ENCODE data around the gene CFAP206. TPM values are rescaled to one million over a fixed set of nuclear protein-coding genes. Genes with fewer than 3 reads are reported as not detected.

Gene CFAP206
- total and polyA plus RNA-seq, 2 donors (not counting 3 experiments of a cell fraction or from before 2014, with no cell fraction given), result 0.15 to 0.20 TPM

GRCh38 chr6:87426789-87427188 lies 19.0 kb downstream of the CFAP206 start:
- no TSS peak for BruUV-seq (replicated peaks)
- Histone ChIP-seq H3K4me3 (replicated peaks in 1 of 3; ENCODE audit: insufficient read depth in 1 of 3, low read depth in 1 of 3, low read length in 3 of 3) (no peak overlapping the region), H3K9ac (replicated peaks; ENCODE audit: extremely low read depth, insufficient read depth, low read length) (no peak overlapping the region), H3K4me2 (ENCODE audit: insufficient read depth, low read length) (no peak overlapping the region), H3K79me2 (ENCODE audit: control insufficient read depth, insufficient read depth, low read length) (no peaks in the 10 kb centered on the region), H3K36me3 (ENCODE audit: control insufficient read depth in 2 of 2, extremely low read depth in 1 of 2, insufficient read depth in 2 of 2, low read length in 2 of 2) (no peaks in the 10 kb centered on the region), H3K9me3 (replicated peaks; ENCODE audit: control insufficient read depth, insufficient read depth, low read length) (no peaks in the 10 kb centered on the region), H3K9me1 (replicated peaks; ENCODE audit: control insufficient read depth, extremely low read depth, insufficient read depth, low read length) (no peaks in the 10 kb centered on the region), H4K20me1 (replicated peaks; ENCODE audit: control insufficient read depth, extremely low read depth, insufficient read depth, low read length) (no peaks in the 10 kb centered on the region), H3K4me1 (ENCODE audit: control insufficient read depth, extremely low read depth, insufficient read depth, low read length) (no peaks in the 10 kb centered on the region), H3K27me3 (ENCODE audit: control insufficient read depth in 2 of 2, insufficient read depth in 2 of 2, low read length in 2 of 2) (peaks cover 2 to 3% of the 10 kb centered on the region in 2 experiments), H2AFZ (ENCODE audit: low read depth, low read length) (no peak overlapping the region), H3K27ac (ENCODE audit: insufficient read depth, low read depth, low read length) (no peak overlapping the region)
- intact Hi-C loops (cut with micrococcal nuclease) (no loop called here), dilution Hi-C loops (cut with MboI; ENCODE audit: extremely low pct_ligation_motif_present, low sequenced_read_pairs) (no loop called here)
- TF ChIP-seq MYC (IDR thresholded peaks at IDR 0.05; ENCODE audit: low read depth, low read length) (no peak), MAX (IDR thresholded peaks at IDR 0.05; ENCODE audit: insufficient read depth, insufficient read length) (no peak), POLR2A (IDR thresholded peaks at IDR 0.05; ENCODE audit: low read depth, low read length) (no peak), EZH2 (IDR thresholded peaks at IDR 0.05; ENCODE audit: borderline replicate concordance, low read depth, low read length, severe bottlenecking) (no peak), FOS (IDR thresholded peaks at IDR 0.05; ENCODE audit: borderline replicate concordance, insufficient read depth, low read length) (no peak), CTCF (IDR thresholded peaks at IDR 0.05; ENCODE audit: extremely low read depth in 1 of 2, insufficient read depth in 1 of 2, low read depth in 1 of 2, low read length in 2 of 2) (no peak), GATA2 (IDR thresholded peaks at IDR 0.05; ENCODE audit: insufficient read depth, insufficient read length, low read depth, low read length) (no peak), JUN (IDR thresholded peaks at IDR 0.05; ENCODE audit: borderline replicate concordance, insufficient read depth, insufficient read length, low read depth) (no peak)
- FAIRE-seq, result no peak
- no peak for DNase-seq (ENCODE audit: low read depth, low spot score)
- CTCF ChIA-PET, result no interaction called here
- POLR2A ChIA-PET, result no interaction called here

Measured in endothelial cell of umbilical vein (primary cell).